Measurements from ENCODE around the gene CCDC144A.
"Not testable (repeated sequence)": the region's sequence is repeated elsewhere in the genome, so short reads cannot be mapped to it uniquely, and the experiment has no call there.

The CCDC144A gene

GRCh38 chr17:16820161-16820877 lies 130.3 kb downstream of the CCDC144A start:
- Mint-ChIP-seq H3K27me3 (peaks cover 8% of the 10 kb centered on the region), H3K4me1 (no peaks in the 10 kb centered on the region), H3K27ac (no peak overlapping the region), H3K4me3 (no peak overlapping the region), H3K36me3 (ENCODE audit: low read depth) (no peaks in the 10 kb centered on the region), H3K9me3 (no peaks in the 10 kb centered on the region)
- no peak for DNase-seq
- no peak for ATAC-seq

- Mint-ChIP-seq H3K9me3 (no peaks in the 10 kb centered on the region), H3K4me3 (no peak overlapping the region)
Observed at GRCh38 chr17:16820979-16821543, 131.0 kb downstream of the CCDC144A start.

GRCh38 chr17:16822133-16822532 lies 132.1 kb downstream of the CCDC144A start:
- not testable (repeated sequence) for ATAC-seq; DNase-seq; H3K27me3 Mint-ChIP-seq; H3K36me3 Mint-ChIP-seq (ENCODE audit: low read depth); H3K9me3 Mint-ChIP-seq; H3K4me1 Mint-ChIP-seq; H3K4me3 Mint-ChIP-seq; H3K27ac Mint-ChIP-seq

More at GRCh38 chr17:16820979-16821543, 131.0 kb downstream of the CCDC144A start:
- ATAC-seq (no peak), DNase-seq (no peak)
- Mint-ChIP-seq H3K4me1 (no peaks in the 10 kb centered on the region), H3K36me3 (ENCODE audit: low read depth) (no peaks in the 10 kb centered on the region), H3K27me3 (peaks cover 5% of the 10 kb centered on the region), H3K27ac (no peak overlapping the region)

- not testable (repeated sequence) for H3K9me3 Mint-ChIP-seq; ATAC-seq; H3K27ac Mint-ChIP-seq; H3K36me3 Mint-ChIP-seq (ENCODE audit: low read depth); H3K4me3 Mint-ChIP-seq; H3K4me1 Mint-ChIP-seq; H3K27me3 Mint-ChIP-seq; DNase-seq
Observed at GRCh38 chr17:16823768-16824406, 133.8 kb downstream of the CCDC144A start.

Measured in activated naive CD8-positive, alpha-beta T cell treated with anti-CD3 and anti-CD28 coated beads, Interleukin-2, amount 50 U/mL, for 24 hours (primary cell).